Measurements from ENCODE around the gene GRIK1.

The GRIK1 gene

DNA sequence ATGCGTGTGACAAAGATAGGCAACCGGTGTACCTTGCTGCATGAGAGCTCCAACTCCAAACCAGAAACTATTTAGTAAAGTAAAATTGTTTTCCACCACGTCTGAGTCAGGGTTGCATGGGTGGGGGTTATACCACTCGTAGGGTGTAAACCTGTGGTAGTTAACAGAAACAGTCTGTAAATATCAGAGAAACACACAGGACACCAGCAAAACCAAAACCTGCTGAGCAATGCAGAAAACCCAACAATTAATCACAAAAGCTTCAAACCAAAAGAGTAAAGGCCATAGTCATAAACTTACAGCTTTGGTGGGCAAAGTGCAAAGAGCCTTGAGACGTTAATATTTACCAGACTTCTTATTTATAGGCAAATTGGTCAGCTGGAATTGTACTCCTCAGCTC is 358.4 kb downstream of the GRIK1 start:
- Histone ChIP-seq H2BK12ac (ENCODE audit: low read length) (no peak overlapping the region), H3K9ac (ENCODE audit: low read length) (no peak overlapping the region), H3K79me1 (ENCODE audit: low read length) (no peaks in the 10 kb centered on the region), H3K4me2 (ENCODE audit: low read length) (no peak overlapping the region), H4K12ac (ENCODE audit: low read depth, low read length) (no peak overlapping the region), H2BK5ac (ENCODE audit: low read depth, low read length, poor library complexity) (no peak overlapping the region), H3K9me3 (ENCODE audit: insufficient read depth, low read depth, low read length) (no peaks in the 10 kb centered on the region), H3K4me3 (ENCODE audit: low read depth, low read length) (no peak overlapping the region), H3K27ac (ENCODE audit: low read depth, low read length) (no peak overlapping the region), H3K4ac (ENCODE audit: low read depth, low read length) (no peak overlapping the region), H2BK120ac (ENCODE audit: insufficient read depth, low read length, poor library complexity) (no peak overlapping the region), H2AFZ (ENCODE audit: insufficient read depth, low read length, poor library complexity) (no peak overlapping the region), H3K27me3 (ENCODE audit: insufficient read depth, low read length) (no peaks in the 10 kb centered on the region), H2AK5ac (ENCODE audit: low read length) (no peak overlapping the region), H3K36me3 (ENCODE audit: control insufficient read depth in 1 of 2, insufficient read depth in 2 of 2, low read length in 2 of 2) (no peaks in the 10 kb centered on the region), H4K91ac (ENCODE audit: low read depth, low read length) (no peak overlapping the region), H3K79me2 (ENCODE audit: control insufficient read depth, insufficient read depth, low read length, poor library complexity) (no peaks in the 10 kb centered on the region), H3K4me1 (ENCODE audit: control insufficient read depth in 1 of 2, insufficient read depth in 2 of 2, low read length in 2 of 2) (no peaks in the 10 kb centered on the region), H3K23ac (ENCODE audit: low read length) (no peak overlapping the region), H4K8ac (ENCODE audit: low read depth, low read length) (no peak overlapping the region), H3K18ac (ENCODE audit: low read length) (no peak overlapping the region), H3K14ac (ENCODE audit: low read length) (no peak overlapping the region)
- no CpG with 5 or more reads among the region's 5 CpGs for WGBS (ENCODE audit: extremely low coverage, insufficient coverage, insufficient read length)
- DNase-seq = no peak

DNA sequence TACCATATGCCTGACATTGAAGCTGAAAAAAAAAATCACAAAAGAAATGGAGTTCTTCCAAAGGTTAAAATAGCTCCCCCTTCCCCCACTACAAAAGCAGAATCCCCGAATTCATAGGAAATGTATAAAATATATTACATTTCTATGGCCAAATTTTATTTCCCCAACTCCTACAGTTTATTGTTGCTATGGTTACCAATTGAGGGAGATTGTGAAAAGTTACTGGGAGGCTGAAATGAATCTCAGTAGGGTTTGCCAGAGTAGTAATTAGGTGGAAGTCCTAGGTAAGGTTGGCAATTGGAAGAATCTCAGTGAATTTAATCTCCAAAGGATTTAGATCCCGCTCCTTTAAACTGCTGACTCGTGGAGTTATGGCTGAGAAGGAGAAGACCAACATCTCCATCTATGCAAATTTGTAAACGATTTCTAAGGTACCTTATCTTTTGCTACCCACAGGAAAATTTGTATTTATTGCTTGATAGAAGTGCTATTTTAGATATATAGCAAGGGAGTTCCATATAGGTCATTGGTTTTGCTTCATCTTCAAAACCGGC is 359.0 kb downstream of the GRIK1 start:
- H4K91ac ChIP-seq (ENCODE audit: low read depth, low read length) = no peak overlapping the region
- no CpG with 5 or more reads among the region's 5 CpGs for WGBS (ENCODE audit: extremely low coverage, insufficient coverage, insufficient read length)
- no peak overlapping the region for H2AK5ac ChIP-seq (ENCODE audit: low read length)
- no peak overlapping the region for H3K4ac ChIP-seq (ENCODE audit: low read depth, low read length)
- no peak overlapping the region for H2BK5ac ChIP-seq (ENCODE audit: low read depth, low read length, poor library complexity)
- H2AFZ ChIP-seq (ENCODE audit: insufficient read depth, low read length, poor library complexity) = no peak overlapping the region
- H3K36me3 ChIP-seq (ENCODE audit: control insufficient read depth in 1 of 2, insufficient read depth in 2 of 2, low read length in 2 of 2) = no peaks in the 10 kb centered on the region
- H3K4me1 ChIP-seq (ENCODE audit: control insufficient read depth in 1 of 2, insufficient read depth in 2 of 2, low read length in 2 of 2) = no peaks in the 10 kb centered on the region
- no peak overlapping the region for H4K12ac ChIP-seq (ENCODE audit: low read depth, low read length)
- H3K18ac ChIP-seq (ENCODE audit: low read length) = no peak overlapping the region
- no peak overlapping the region for H4K8ac ChIP-seq (ENCODE audit: low read depth, low read length)
- no peak overlapping the region for H3K9ac ChIP-seq (ENCODE audit: low read length)
- H3K4me3 ChIP-seq (ENCODE audit: low read depth, low read length) = no peak overlapping the region
- no peak overlapping the region for H3K23ac ChIP-seq (ENCODE audit: low read length)
- no peak overlapping the region for H3K4me2 ChIP-seq (ENCODE audit: low read length)
- no peak overlapping the region for H2BK120ac ChIP-seq (ENCODE audit: insufficient read depth, low read length, poor library complexity)
- H3K79me2 ChIP-seq (ENCODE audit: control insufficient read depth, insufficient read depth, low read length, poor library complexity) = no peaks in the 10 kb centered on the region
- no peaks in the 10 kb centered on the region for H3K79me1 ChIP-seq (ENCODE audit: low read length)
- no peaks in the 10 kb centered on the region for H3K9me3 ChIP-seq (ENCODE audit: insufficient read depth, low read depth, low read length)
- H3K27me3 ChIP-seq (ENCODE audit: insufficient read depth, low read length) = no peaks in the 10 kb centered on the region
- no peak overlapping the region for H3K27ac ChIP-seq (ENCODE audit: low read depth, low read length)
- no peak overlapping the region for H3K14ac ChIP-seq (ENCODE audit: low read length)
- H2BK12ac ChIP-seq (ENCODE audit: low read length) = no peak overlapping the region
- DNase-seq = no peak

DNA sequence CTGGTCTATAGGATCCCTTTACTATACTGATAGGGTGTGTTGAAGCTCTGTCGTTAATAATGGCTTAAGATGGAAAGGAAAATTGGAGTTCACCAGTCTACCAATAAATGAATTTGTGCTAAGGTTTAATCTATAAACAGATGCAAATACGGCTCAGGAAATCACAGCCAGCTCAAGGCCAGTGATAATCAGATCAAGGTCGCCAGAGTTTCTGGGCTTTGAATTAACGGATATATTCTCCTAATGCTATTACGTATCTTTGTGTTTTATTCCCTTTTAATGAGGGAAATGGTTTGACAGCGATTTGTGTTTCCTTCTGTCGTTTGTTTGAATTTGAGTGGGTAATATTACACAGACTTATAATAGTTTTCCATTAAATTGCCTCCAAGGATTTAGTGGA is 361.5 kb downstream of the GRIK1 start:
- H2BK5ac ChIP-seq (ENCODE audit: low read depth, low read length, poor library complexity) = no peak overlapping the region
- no peaks in the 10 kb centered on the region for H3K79me2 ChIP-seq (ENCODE audit: control insufficient read depth, insufficient read depth, low read length, poor library complexity)
- DNase-seq = no peak
- H4K12ac ChIP-seq (ENCODE audit: low read depth, low read length) = no peak overlapping the region
- no peak overlapping the region for H3K27ac ChIP-seq (ENCODE audit: low read depth, low read length)
- H3K4me3 ChIP-seq (ENCODE audit: low read depth, low read length) = no peak overlapping the region
- H3K9ac ChIP-seq (ENCODE audit: low read length) = no peak overlapping the region
- H3K14ac ChIP-seq (ENCODE audit: low read length) = no peak overlapping the region
- H2AK5ac ChIP-seq (ENCODE audit: low read length) = no peak overlapping the region
- no peaks in the 10 kb centered on the region for H3K79me1 ChIP-seq (ENCODE audit: low read length)
- no peaks in the 10 kb centered on the region for H3K36me3 ChIP-seq (ENCODE audit: control insufficient read depth in 1 of 2, insufficient read depth in 2 of 2, low read length in 2 of 2)
- H2AFZ ChIP-seq (ENCODE audit: insufficient read depth, low read length, poor library complexity) = no peak overlapping the region
- H3K4me1 ChIP-seq (ENCODE audit: control insufficient read depth in 1 of 2, insufficient read depth in 2 of 2, low read length in 2 of 2) = no peaks in the 10 kb centered on the region
- no peak overlapping the region for H4K91ac ChIP-seq (ENCODE audit: low read depth, low read length)
- H4K8ac ChIP-seq (ENCODE audit: low read depth, low read length) = no peak overlapping the region
- no peaks in the 10 kb centered on the region for H3K9me3 ChIP-seq (ENCODE audit: insufficient read depth, low read depth, low read length)
- no CpG with 5 or more reads among the region's 7 CpGs for WGBS (ENCODE audit: extremely low coverage, insufficient coverage, insufficient read length)
- no peaks in the 10 kb centered on the region for H3K27me3 ChIP-seq (ENCODE audit: insufficient read depth, low read length)
- H3K4me2 ChIP-seq (ENCODE audit: low read length) = no peak overlapping the region
- no peak overlapping the region for H2BK12ac ChIP-seq (ENCODE audit: low read length)
- no peak overlapping the region for H2BK120ac ChIP-seq (ENCODE audit: insufficient read depth, low read length, poor library complexity)
- no peak overlapping the region for H3K18ac ChIP-seq (ENCODE audit: low read length)
- H3K4ac ChIP-seq (ENCODE audit: low read depth, low read length) = no peak overlapping the region
- no peak overlapping the region for H3K23ac ChIP-seq (ENCODE audit: low read length)

DNA sequence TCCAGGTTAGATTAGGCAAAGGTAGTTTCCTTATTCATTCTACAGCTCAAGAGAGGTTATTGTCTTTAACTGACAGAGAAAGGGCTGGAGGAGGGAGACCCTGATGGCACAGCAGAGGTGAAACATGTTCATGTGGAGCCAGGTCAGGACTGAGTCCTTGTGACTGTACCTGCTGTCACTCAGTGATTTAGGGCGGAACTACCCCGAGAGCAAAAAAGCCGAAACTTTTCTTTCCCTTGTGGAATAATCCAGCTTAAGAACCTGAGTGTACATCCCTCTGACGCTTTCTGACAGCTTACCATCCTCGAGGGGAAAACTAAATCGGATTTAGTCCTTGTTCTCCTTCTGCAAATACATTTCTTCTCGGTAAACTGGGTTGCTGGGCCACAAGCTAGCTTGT is 367.8 kb downstream of the GRIK1 start:
- H2BK5ac ChIP-seq (ENCODE audit: low read depth, low read length, poor library complexity) = no peak overlapping the region
- no peak overlapping the region for H3K23ac ChIP-seq (ENCODE audit: low read length)
- no peak overlapping the region for H2BK120ac ChIP-seq (ENCODE audit: insufficient read depth, low read length, poor library complexity)
- H3K36me3 ChIP-seq (ENCODE audit: control insufficient read depth in 1 of 2, insufficient read depth in 2 of 2, low read length in 2 of 2) = no peaks in the 10 kb centered on the region
- no peak overlapping the region for H3K4me2 ChIP-seq (ENCODE audit: low read length)
- H3K14ac ChIP-seq (ENCODE audit: low read length) = no peak overlapping the region
- H3K27me3 ChIP-seq (ENCODE audit: insufficient read depth, low read length) = no peaks in the 10 kb centered on the region
- WGBS (ENCODE audit: extremely low coverage, insufficient coverage, insufficient read length) = no CpG with 5 or more reads among the region's 7 CpGs
- no peak overlapping the region for H2BK12ac ChIP-seq (ENCODE audit: low read length)
- H2AK5ac ChIP-seq (ENCODE audit: low read length) = no peak overlapping the region
- H2AFZ ChIP-seq (ENCODE audit: insufficient read depth, low read length, poor library complexity) = no peak overlapping the region
- no peak overlapping the region for H3K18ac ChIP-seq (ENCODE audit: low read length)
- no peak overlapping the region for H3K27ac ChIP-seq (ENCODE audit: low read depth, low read length)
- H3K79me1 ChIP-seq (ENCODE audit: low read length) = no peaks in the 10 kb centered on the region
- DNase-seq = no peak
- no peak overlapping the region for H3K9ac ChIP-seq (ENCODE audit: low read length)
- H4K8ac ChIP-seq (ENCODE audit: low read depth, low read length) = no peak overlapping the region
- no peak overlapping the region for H3K4ac ChIP-seq (ENCODE audit: low read depth, low read length)
- no peaks in the 10 kb centered on the region for H3K79me2 ChIP-seq (ENCODE audit: control insufficient read depth, insufficient read depth, low read length, poor library complexity)
- H4K91ac ChIP-seq (ENCODE audit: low read depth, low read length) = no peak overlapping the region
- no peaks in the 10 kb centered on the region for H3K9me3 ChIP-seq (ENCODE audit: insufficient read depth, low read depth, low read length)
- no peak overlapping the region for H3K4me3 ChIP-seq (ENCODE audit: low read depth, low read length)
- H3K4me1 ChIP-seq (ENCODE audit: control insufficient read depth in 1 of 2, insufficient read depth in 2 of 2, low read length in 2 of 2) = no peaks in the 10 kb centered on the region
- H4K12ac ChIP-seq (ENCODE audit: low read depth, low read length) = no peak overlapping the region

Measured in trophoblast cell (in vitro differentiated cells and primary cell).